Heart left ventricle (tissue), 13 donors: ENCODE data around the gene NINL.

Experiments
- CTCF ChIP-seq, 12 donors: fragments of 200-600 bp; sonication (generic) in 4 of 12; IDR thresholded peaks; one replicate each; pipeline versions ENCODE4 v1.5.0 to v1.8.0; 2018 to 2022; ENCODE audit warnings: antibody characterized with exemption in 12 of 12, mild to moderate bottlenecking in 5 of 12
- POLR2A ChIP-seq, 2 donors: fragments of 450-650 bp; IDR thresholded peaks; one replicate each; pipeline ENCODE4 v1.6.1; 2017; ENCODE audit warnings: antibody characterized with exemption in 2 of 2, mild to moderate bottlenecking in 2 of 2, moderate library complexity in 2 of 2
- donor health status: ischemic (EF 13 %, LVEDD 7.1; RV severe dilation, severe dysfunction).
- donor health status: DM: no; HTN: yes; CAD: no.
- donor health status: DM: no; HTN: no; CAD: no.
- donor health status: ischemic (EF 25% LVEDD 6.9; RV normal size, moderate dysfunction).
- donor health status: ischemic (EF 25% LVEDD 5.7; RV mildly dilated, moderate dysfunction).
- donor health status: ischemic (EF 35%, LVEDD 5.7; RV mildly dilated, moderate dysfunction).
- donor health status: nonischemic (EF 11% LVEDD 7.7; RV severe dilation, severe dysfunction).
- donor health status: DM: yes; HTN: yes; CAD: no.
- donor health status: PGD.
- donor health status: ischemic (EF 29% LVEDD 5.4; RV normal size, mild dysfunction).
- donor health status: nonischemic (EF 23%, LVEDD 6.1; RV moderate dilation, normal function).

- TF ChIP-seq CTCF (IDR thresholded peaks at IDR 0.05) (no peak), POLR2A (IDR thresholded peaks at IDR 0.05) (no peak)
These were observed 70.5 kb downstream of the NINL start for GRCh38 chr20:25514747-25515340.
